GM21367 (cell line): ENCODE results near the gene CTNND2.

Experiments
- ATAC-seq: cut with Tn5 transposase; IDR thresholded peaks from one replicate; pipeline ENCODE4 v1.9.1; 2021; ENCODE audit not compliant: unreplicated experiment

CTNND2 gene

DNA sequence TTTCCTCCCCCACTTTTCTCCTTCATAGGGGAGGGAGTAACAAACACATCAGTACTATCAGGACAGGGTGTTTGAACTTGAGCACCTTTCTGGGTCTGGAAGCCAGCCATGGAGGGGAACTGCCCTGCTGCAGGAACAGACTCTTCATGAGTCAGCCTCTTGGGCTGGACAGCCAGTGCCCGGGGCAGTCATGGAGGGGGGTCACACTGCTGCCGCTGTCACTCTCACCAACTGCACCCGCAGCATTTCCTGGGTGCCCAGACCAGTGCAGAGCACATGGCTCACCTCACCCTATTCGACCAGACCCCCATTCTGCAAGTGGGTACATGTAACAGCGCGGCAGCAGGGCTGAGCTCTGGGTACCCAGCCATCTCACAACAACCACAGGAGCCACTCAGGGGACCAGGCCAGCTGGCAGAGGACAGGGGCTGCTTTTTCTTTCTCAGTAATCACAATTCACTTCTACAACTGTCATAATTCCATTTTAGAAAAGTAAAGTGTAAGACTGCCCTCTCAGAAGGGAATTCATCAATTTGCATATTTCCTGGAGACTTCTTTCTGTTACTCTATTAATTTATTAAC, 118.4 kb downstream of the CTNND2 start:
- no peak for ATAC-seq

DNA sequence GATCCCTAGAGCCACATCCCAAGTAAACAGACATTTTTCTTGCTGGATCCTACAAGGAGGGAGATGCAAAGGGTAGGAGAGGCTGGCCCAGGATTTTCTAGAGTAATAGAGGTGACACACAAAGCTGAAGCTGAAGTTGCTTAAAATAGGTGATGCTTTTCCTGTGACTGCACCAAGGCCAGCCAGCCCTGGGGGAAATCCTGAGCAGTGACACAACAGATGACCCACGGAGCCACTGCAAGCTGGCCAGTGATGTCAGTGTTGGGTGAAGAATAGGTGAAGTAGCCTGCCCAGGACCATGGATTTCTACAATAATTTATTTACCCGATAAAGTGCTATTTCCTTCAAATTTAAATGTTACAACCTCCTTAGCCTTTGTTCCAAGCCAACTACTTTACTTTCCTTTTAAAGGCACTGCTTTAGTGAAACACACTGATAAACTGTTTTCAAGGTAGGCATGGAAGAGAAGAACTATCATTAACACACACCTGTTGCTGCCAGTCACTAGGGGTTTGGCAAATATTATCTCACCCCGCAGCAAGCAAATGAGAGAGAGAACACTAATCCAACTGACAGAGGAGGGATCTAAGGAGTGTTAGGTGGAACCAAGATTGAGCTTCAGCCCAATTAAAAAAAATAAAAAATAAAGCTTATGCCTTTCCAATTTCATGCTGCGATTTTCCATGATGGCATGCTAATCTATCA, 123.5 kb downstream of the CTNND2 start:
- ATAC-seq, result no peak

- ATAC-seq, result no peak
These were observed 127.2 kb downstream of the CTNND2 start for GRCh38 chr5:11777096-11777495.

DNA sequence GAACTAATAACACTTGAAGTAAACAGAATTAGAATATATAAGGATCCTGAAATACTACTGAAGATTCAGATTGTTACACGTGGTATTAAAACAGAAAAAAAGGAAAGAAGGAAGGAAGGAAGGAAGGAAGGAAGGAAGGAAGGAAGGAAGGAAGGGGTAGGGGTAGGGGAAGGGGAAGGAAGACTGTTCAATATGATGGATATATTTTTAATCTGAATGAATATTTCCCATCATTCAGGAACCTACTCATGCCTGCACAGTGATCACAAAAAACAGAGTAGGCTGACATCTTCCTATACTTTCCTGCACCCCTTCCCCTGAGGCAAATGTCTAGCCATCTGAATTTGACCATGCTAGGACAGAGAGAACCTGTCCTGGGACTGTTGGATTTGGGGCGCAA, 133.9 kb downstream of the CTNND2 start:
- no peak for ATAC-seq

GRCh38 chr5:11760934-11761603, 143.2 kb downstream of the CTNND2 start:
- ATAC-seq, result no peak

DNA sequence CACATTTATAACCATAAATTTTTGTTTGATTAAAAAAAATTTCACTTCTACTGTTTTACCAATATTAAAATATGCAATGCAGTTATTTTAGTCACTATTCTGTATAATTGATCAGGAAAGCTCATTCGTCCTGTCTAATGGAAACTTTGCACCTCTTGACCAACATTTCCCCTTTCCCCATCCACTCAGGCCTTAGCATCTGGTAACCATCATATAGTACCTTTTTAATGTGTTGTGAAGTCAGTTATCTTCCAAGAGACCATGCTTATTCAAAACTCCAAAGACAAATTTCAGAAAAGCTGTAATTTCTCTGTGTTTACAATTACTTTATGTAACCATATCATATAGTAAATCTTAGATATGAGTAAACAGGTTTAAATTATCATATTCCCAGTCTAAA, 145.9 kb downstream of the CTNND2 start:
- no peak for ATAC-seq

DNA sequence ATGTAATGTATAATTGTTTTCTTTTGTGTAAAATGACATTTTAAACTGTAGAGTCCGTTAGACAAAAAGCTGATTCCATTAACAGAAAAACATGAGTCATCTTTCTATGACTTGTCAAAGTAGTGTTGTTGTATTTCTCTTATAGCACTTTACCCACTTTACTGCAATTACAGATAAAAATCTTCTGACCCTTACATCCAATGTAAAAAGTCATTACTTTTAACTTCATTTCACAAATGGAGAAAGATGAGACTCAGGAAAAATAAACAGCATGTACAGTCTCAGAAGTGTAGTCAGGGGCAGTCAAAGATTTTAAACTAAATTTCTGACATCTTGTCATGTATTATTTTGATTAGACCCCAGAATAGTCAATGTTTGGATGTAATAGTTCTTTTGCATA, 146.6 kb downstream of the CTNND2 start:
- ATAC-seq, result no peak

GRCh38 chr5:11737010-11737409, 167.2 kb downstream of the CTNND2 start:
- no peak for ATAC-seq

GRCh38 chr5:11734369-11734768, 169.9 kb downstream of the CTNND2 start:
- ATAC-seq, result no peak

- no peak for ATAC-seq
These were observed 170.4 kb downstream of the CTNND2 start for GRCh38 chr5:11733840-11734192.

DNA sequence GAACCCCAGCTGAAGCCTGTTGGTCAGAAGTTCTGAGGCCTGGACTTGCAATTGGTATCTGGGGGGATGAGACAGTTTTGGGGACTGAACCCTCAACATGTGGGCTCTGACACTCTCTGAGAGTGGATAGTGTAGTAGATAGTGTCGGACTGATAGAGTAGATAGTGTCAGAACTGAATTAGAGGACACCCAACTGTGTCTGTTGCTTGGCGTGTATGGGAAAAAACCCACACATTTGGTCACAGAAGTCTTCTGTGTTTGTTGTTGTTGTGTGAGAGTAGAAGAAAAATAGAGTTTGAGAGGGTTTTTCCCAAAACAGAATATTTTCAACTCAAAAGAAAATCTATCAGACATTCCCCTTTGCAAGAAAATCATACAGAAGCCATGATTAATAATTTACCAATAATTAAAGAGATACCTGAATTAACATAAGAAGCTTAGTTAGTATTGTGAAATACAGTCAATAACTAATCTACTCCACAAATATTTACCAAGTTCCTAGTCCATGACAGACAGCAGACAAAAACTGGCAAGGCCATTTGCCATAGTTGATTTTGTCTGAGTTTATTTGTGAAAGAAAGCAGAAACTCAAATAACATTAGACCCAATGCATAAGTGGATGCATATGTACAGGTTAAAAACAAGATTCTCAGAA, 170.9 kb downstream of the CTNND2 start:
- ATAC-seq, result no peak

DNA sequence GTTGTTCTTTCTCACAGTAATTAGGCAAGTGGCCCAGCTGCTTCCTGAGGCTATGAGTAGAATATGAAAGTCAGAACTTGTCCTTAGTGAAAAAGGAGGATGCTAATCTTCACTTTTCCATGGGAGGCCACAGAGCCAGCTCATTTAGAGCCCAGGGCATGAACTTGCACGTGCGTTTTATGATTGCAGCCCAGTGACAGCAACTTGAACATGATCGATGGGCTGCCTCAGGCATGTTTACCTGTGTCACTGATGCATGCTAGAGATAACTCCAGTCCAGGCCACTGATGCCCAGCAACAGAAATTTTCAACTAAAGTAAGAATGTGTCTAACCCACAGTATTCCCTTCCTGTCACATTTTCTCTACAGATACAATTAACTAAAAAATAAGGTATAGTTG, 179.3 kb downstream of the CTNND2 start:
- no peak for ATAC-seq

- no peak for ATAC-seq
These were observed 184.3 kb downstream of the CTNND2 start for GRCh38 chr5:11719888-11720481.

GRCh38 chr5:11715461-11716196, 188.6 kb downstream of the CTNND2 start:
- ATAC-seq, result no peak

DNA sequence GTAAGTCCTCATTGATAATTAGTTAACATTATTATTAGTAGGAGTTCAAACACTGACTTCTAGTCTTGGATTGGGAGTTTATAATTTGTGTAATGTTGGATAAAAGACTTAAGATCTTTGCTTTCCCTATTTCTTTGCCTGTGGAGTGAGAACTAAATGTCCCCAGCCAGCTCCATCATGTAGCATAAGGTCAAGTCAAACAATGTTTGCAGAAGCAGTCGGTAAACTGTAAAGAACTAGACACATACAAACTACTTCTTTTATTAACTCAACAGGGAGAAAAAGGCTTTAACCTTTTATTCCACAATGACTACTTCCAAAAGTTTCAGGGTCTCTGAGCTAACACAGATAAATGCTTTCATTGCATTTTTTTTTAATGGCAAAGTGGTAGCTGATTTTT, 192.3 kb downstream of the CTNND2 start:
- no peak for ATAC-seq

GRCh38 chr5:11709021-11709420, 195.2 kb downstream of the CTNND2 start:
- ATAC-seq, result no peak

GRCh38 chr5:11704916-11705315, 199.3 kb downstream of the CTNND2 start:
- no peak for ATAC-seq

- no peak for ATAC-seq
These were observed 203.9 kb downstream of the CTNND2 start for GRCh38 chr5:11700391-11700790.

GRCh38 chr5:11692636-11693035, 211.6 kb downstream of the CTNND2 start:
- ATAC-seq, result no peak

DNA sequence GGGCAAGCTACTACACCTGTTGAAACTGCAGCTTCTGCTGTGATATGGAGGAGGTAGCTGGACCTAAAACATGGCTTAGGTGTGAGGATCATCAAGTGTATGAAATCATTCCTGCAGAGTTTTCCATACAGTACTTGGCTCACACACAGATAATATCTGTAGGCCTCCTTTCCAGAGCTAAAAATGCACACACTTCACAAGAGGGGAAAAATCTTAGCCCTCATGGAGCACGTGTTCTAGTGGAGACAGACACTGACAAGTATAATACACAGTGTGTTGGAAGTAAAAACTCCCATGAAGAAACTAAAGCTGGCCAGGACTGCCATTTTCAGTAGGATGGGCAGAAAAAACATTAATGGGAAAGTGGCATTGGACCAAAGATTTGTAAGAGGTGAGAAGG, 216.7 kb downstream of the CTNND2 start:
- ATAC-seq, result no peak

DNA sequence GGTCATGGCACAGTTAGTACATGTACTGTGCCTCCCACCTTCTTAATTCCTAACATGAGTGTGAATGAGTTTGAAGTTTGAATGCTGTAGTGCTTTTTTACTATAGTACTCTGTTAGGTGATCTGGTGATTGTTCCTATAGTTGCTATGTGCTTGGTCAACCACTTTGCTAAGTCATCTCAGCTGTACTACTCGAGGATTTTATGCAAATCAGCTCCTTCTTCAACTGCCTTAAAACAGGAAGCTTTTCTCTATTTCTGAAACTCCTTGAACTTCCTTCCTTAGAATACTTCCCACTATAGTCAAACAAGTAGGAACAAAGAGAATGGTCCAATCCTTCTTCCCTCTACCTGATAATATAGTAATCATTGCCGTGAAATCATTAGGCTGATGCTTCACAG, 219.6 kb downstream of the CTNND2 start:
- no peak for ATAC-seq
